Epithelial cell of proximal tubule (primary cell): ENCODE measurements around the gene ARHGAP25. TPM values are rescaled to one million over a fixed set of nuclear protein-coding genes. Genes with fewer than 3 reads are reported as not detected.

Experiments
- DNase-seq: peaks from one replicate; pipeline ENCODE4 v3.0.0-alpha.2; 2011; ENCODE audit warnings: low read depth
- H3K4me3 ChIP-seq: 2 replicates; pipeline ENCODE4 v1.5.1; 2011; ENCODE audit warnings: low read depth, mild to moderate bottlenecking, low read length
- CTCF ChIP-seq: conservative IDR thresholded peaks from 2 replicates; pipeline ENCODE4 v1.5.1; 2012; ENCODE audit warnings: low read depth, mild to moderate bottlenecking, low read length
- total RNA-seq: library from RNA; depleted of rRNA; stranded (reverse); fragments of >200 nt; gene quantifications from 2 replicates; pipeline ENCODE4 v1.2.3, GENCODE V29; 2015

The ARHGAP25 gene
- total RNA-seq, 1 donor from 2014 or later: not detected

- no peak for TF ChIP-seq CTCF
- DNase-seq: no peak
- H3K4me3 ChIP-seq: no peak overlapping the region
Observed at GRCh38 chr2:68736086-68736485, 1.5 kb downstream of the ARHGAP25 start.

- no peak overlapping the region for H3K4me3 ChIP-seq
- no peak for DNase-seq
- no peak for TF ChIP-seq CTCF
Observed at GRCh38 chr2:68737711-68738110, 3.1 kb downstream of the ARHGAP25 start.

GRCh38 chr2:68738906-68739594 lies 4.4 kb downstream of the ARHGAP25 start:
- H3K4me3 ChIP-seq: no peak overlapping the region
- DNase-seq: no peak
- TF ChIP-seq CTCF: no peak

- no peak for TF ChIP-seq CTCF
- no peak overlapping the region for H3K4me3 ChIP-seq
- DNase-seq: no peak
Observed at GRCh38 chr2:68739595-68740399, 5.2 kb downstream of the ARHGAP25 start.

- no peak overlapping the region for H3K4me3 ChIP-seq
- no peak for TF ChIP-seq CTCF
- no peak for DNase-seq
Observed at GRCh38 chr2:68740400-68740914, 5.8 kb downstream of the ARHGAP25 start.

- TF ChIP-seq CTCF: no peak
- H3K4me3 ChIP-seq: no peak overlapping the region
- no peak for DNase-seq
Observed at GRCh38 chr2:68741238-68741637, 6.6 kb downstream of the ARHGAP25 start.
